Astrocyte of the spinal cord (primary cell): ENCODE results near the gene F7.

Experiments used
- DNase-seq: peaks from one replicate; pipeline ENCODE4 v3.0.0; 2011; ENCODE audit warnings: low read depth, low spot score
- H3K4me3 ChIP-seq: 2 replicates; pipeline ENCODE4 v1.5.1; 2011; ENCODE audit warnings: low read depth, mild to moderate bottlenecking, low read length, moderate library complexity
- in situ Hi-C: cut with HindIII; loops from 2 replicates; pipeline ENCODE4 v1.10.0; 2017; ENCODE audit warnings: low sequenced_read_pairs
- TF ChIP-seq, protein P1 (sequence below): IDR thresholded peaks from 2 replicates; pipeline ENCODE4 v1.5.1; 2012; ENCODE audit warnings: low read depth, mild to moderate bottlenecking, low read length, inconsistent platforms

F7 gene

GRCh38 chr13:113129921-113130750 is 24.5 kb downstream of the F7 start:
- in situ Hi-C loops, result no loop called here
- TF ChIP-seq, protein P1, sequence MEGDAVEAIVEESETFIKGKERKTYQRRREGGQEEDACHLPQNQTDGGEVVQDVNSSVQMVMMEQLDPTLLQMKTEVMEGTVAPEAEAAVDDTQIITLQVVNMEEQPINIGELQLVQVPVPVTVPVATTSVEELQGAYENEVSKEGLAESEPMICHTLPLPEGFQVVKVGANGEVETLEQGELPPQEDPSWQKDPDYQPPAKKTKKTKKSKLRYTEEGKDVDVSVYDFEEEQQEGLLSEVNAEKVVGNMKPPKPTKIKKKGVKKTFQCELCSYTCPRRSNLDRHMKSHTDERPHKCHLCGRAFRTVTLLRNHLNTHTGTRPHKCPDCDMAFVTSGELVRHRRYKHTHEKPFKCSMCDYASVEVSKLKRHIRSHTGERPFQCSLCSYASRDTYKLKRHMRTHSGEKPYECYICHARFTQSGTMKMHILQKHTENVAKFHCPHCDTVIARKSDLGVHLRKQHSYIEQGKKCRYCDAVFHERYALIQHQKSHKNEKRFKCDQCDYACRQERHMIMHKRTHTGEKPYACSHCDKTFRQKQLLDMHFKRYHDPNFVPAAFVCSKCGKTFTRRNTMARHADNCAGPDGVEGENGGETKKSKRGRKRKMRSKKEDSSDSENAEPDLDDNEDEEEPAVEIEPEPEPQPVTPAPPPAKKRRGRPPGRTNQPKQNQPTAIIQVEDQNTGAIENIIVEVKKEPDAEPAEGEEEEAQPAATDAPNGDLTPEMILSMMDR, result no peak
- peak overlapping the region; percentile 5 for H3K4me3 ChIP-seq
- DNase-seq, result no peak

- DNase-seq, result no peak
- no peak overlapping the region for H3K4me3 ChIP-seq
- in situ Hi-C loops, result no loop called here
- TF ChIP-seq, protein P1, result no peak
These were observed 29.7 kb downstream of the F7 start for GRCh38 chr13:113135281-113135760.

- no peak overlapping the region for H3K4me3 ChIP-seq
- no peak for DNase-seq
- TF ChIP-seq, protein P1, result no peak
- in situ Hi-C loops, result no loop called here
These were observed 32.2 kb downstream of the F7 start for GRCh38 chr13:113137691-113138298.

- in situ Hi-C loops, result no loop called here
These were observed 33.4 kb downstream of the F7 start for GRCh38 chr13:113138792-113139551.

GRCh38 chr13:113139577-113139976 is 34.0 kb downstream of the F7 start:
- DNase-seq, result no peak
- H3K4me3 ChIP-seq, result no peak overlapping the region
- in situ Hi-C loops, result no loop called here
- TF ChIP-seq, protein P1, result no peak

More at GRCh38 chr13:113138792-113139551, 33.4 kb downstream of the F7 start:
- TF ChIP-seq, protein P1, result no peak
- no peak for DNase-seq
- no peak overlapping the region for H3K4me3 ChIP-seq
